Measurements from ENCODE around the gene CACNA2D4. TPM values are rescaled to one million over a fixed set of nuclear protein-coding genes. Genes with fewer than 3 reads are reported as not detected.

The CACNA2D4 gene
- total and polyA plus RNA-seq, 12 donors, result 0.54 to 9.1 (median 3.1) TPM

DNA sequence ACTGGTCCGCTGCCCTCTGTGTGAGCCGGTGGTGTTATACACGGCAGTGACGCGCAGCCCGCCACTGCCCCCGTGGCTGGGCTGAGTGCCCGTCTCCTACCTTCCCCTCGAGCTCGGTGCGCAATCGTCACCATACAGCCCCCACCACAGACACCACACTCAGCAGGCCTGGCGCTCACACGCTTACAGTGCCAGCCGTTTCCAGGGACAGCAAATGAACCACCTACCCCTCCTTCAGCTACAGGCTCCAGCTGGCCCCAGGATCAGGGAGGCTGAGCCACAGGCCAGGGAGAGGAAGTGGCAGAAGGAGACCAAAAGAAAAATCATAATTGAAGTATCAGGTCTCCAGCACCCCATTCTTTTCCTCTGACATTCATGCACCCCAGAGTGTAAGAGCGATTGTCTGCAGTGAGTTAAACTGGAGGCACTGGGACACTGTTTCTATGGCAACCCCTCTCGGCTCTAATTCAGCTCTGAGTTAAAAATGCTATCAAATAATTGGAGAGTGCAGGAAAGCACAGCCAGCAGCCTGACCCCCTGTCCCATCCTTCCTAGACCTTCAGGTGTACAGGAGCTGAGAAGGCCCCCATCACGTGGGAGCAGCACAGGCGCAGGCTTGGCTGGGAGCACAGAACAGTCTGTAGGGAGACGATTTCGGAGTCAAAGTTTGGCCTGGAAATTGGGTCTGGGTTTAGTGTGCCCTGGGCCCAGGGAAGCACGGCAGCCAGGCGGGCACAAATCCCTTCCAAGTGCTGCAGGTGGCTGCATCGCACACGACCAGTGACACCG, 80.1 kb downstream of the CACNA2D4 start:
- no peak overlapping the region for H3K27ac ChIP-seq
- no peaks in the 10 kb centered on the region for H3K4me1 ChIP-seq (replicated peaks in 1 of 2)
- 81 to 87% (median 86%) methylated on average over 17 to 26 of the region's 26 CpGs for WGBS, 4 donors
- H3K9me3 ChIP-seq (replicated peaks in 1 of 3), result no peaks in the 10 kb centered on the region
- H3K4me3 ChIP-seq, result no peak overlapping the region
- intact Hi-C loops (cut with DNase I), result no loop called here
- no peaks in the 10 kb centered on the region for H3K27me3 ChIP-seq
- DNase-seq, result no peak
- no peaks in the 10 kb centered on the region for H3K36me3 ChIP-seq (replicated peaks in 1 of 2)
- no peak for TF ChIP-seq POLR2A (IDR thresholded peaks at IDR 0.05)
- TF ChIP-seq, protein P1, sequence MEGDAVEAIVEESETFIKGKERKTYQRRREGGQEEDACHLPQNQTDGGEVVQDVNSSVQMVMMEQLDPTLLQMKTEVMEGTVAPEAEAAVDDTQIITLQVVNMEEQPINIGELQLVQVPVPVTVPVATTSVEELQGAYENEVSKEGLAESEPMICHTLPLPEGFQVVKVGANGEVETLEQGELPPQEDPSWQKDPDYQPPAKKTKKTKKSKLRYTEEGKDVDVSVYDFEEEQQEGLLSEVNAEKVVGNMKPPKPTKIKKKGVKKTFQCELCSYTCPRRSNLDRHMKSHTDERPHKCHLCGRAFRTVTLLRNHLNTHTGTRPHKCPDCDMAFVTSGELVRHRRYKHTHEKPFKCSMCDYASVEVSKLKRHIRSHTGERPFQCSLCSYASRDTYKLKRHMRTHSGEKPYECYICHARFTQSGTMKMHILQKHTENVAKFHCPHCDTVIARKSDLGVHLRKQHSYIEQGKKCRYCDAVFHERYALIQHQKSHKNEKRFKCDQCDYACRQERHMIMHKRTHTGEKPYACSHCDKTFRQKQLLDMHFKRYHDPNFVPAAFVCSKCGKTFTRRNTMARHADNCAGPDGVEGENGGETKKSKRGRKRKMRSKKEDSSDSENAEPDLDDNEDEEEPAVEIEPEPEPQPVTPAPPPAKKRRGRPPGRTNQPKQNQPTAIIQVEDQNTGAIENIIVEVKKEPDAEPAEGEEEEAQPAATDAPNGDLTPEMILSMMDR (IDR thresholded peaks at IDR 0.05), result no peak

DNA sequence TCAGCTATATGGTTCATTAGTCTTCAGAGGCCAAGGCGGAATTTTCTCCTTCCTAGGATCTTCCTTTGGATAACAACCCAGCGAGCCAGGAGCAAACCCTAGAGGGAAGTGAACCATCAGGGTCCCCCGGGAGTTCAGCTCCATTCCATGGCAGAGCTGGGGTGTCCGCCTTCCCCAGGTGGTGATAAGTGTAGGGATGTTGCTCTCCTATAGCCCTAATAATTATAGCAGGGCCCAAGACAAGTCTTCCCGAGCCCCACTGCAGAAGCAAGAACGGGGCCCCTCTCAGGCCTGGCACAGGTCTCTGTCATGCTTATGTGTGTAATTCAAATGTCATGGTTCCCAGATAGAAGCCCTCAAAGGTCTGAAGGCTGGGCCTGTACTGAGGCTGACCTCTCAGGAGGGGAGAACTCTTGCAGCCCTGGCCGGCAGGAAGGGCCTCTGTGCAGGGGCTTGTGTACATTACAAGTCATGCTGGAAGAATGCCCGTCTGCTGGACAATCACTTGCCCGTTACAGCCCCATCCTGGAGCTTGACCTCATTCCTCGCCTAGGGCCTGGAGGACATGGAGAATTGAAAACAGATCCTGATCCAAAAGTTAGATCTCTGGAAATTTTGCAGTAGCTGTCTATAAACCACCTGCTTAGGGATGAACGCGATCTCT, 80.8 kb downstream of the CACNA2D4 start:
- Histone ChIP-seq H3K4me1 (replicated peaks in 1 of 2) (no peaks in the 10 kb centered on the region), H3K9me3 (replicated peaks in 1 of 3) (no peaks in the 10 kb centered on the region), H3K27ac (no peak overlapping the region), H3K4me3 (no peak overlapping the region), H3K36me3 (replicated peaks in 1 of 2) (no peaks in the 10 kb centered on the region), H3K27me3 (no peaks in the 10 kb centered on the region)
- DNase-seq, result no peak
- intact Hi-C loops (cut with DNase I), result no loop called here
- WGBS, 4 donors, result 87 to 91% (median 89%) methylated on average over 9 to 12 of the region's 12 CpGs
- TF ChIP-seq, protein P1 (IDR thresholded peaks at IDR 0.05), result no peak
- no peak for TF ChIP-seq POLR2A (IDR thresholded peaks at IDR 0.05)

DNA sequence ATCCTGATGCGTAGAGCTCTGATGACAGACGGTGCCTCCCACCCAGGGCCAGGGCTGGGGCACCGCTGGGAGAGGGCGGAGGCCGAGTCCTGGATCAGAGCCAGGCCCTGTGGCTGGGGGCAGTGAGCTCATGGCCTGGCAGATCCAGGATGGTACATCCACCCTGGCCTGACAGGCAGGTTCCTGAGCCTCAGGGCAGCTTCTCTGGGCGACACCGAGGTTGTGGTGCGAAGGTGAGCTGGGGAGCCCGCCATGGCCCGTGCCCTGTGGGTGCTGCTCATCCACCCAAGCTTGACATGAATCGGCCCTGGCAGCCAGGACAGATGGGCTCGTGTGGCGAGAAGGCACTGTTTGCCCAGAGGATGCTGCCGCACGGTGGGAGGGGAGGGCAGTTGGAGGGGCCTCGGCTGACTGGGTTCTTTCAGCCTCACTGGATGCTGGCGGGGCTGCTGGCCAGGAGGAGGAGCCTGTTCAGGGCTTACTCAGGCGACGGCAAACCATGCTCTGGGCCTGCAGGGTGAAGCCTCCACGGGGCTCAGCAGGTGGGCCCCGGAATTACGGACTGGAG, 81.5 kb downstream of the CACNA2D4 start:
- Histone ChIP-seq H3K4me3 (no peak overlapping the region), H3K4me1 (replicated peaks in 1 of 2) (no peaks in the 10 kb centered on the region), H3K27me3 (no peaks in the 10 kb centered on the region), H3K36me3 (replicated peaks in 1 of 2) (no peaks in the 10 kb centered on the region), H3K9me3 (replicated peaks in 1 of 3) (no peaks in the 10 kb centered on the region), H3K27ac (no peak overlapping the region)
- intact Hi-C loops (cut with DNase I), result no loop called here
- no peak for DNase-seq
- TF ChIP-seq, protein P1 (IDR thresholded peaks at IDR 0.05), result no peak
- no peak for TF ChIP-seq POLR2A (IDR thresholded peaks at IDR 0.05)
- 72 to 79% (median 76%) methylated on average over 12 to 22 of the region's 22 CpGs for WGBS, 4 donors

DNA sequence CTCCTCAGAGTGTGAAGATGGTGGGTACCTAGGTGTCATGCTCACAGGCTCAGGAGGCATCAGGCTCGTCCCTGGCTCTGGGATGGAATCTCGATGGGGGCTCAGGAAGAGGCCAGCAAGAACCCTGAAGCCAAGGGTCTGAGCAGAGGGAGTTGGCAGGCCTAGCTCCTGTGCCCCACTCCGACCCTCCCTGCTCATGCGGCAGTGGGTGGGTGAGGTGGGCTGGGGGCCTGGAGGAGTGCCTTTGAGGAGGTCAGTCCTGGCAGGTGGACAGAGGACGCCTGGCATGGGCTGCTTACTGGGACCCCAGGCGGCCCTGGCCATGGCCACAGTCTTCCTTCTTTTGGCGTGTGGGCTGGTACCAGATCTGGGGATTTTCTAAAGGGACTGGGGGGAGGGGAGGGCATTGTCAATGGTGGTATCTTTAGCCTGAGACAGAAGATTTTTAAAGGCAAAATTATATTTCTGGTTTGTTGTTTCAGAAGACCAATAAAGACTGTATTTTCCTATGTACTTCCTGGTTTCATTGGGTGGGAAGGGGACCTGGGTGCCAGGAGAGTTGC, 82.1 kb downstream of the CACNA2D4 start:
- Histone ChIP-seq H3K36me3 (replicated peaks in 1 of 2) (no peaks in the 10 kb centered on the region), H3K4me3 (no peak overlapping the region), H3K9me3 (replicated peaks in 1 of 3) (no peaks in the 10 kb centered on the region), H3K27me3 (no peaks in the 10 kb centered on the region), H3K4me1 (replicated peaks in 1 of 2) (no peaks in the 10 kb centered on the region), H3K27ac (no peak overlapping the region)
- no peak for DNase-seq
- TF ChIP-seq, protein P1 (IDR thresholded peaks at IDR 0.05), result no peak
- TF ChIP-seq POLR2A (IDR thresholded peaks at IDR 0.05), result no peak
- WGBS, 4 donors, result 65 to 100% (median 70%) methylated on average over 3 to 7 of the region's 7 CpGs
- intact Hi-C loops (cut with DNase I), result no loop called here

Measured in adrenal gland (tissue), 12 donors.